HUES6 (cell line): Measurements from ENCODE around the gene NDUFS8.

ENCODE experiments used
- H3K27ac ChIP-seq: 2 replicates; pipeline ENCODE4 v1.7.0; 2013; ENCODE audit warnings: low read depth, mild to moderate bottlenecking, low read length, inconsistent platforms
- H3K27me3 ChIP-seq: 2 replicates; pipeline ENCODE4 v1.6.1; 2013; ENCODE audit warnings: low read length; ENCODE audit not compliant: control insufficient read depth, insufficient read depth
- H3K36me3 ChIP-seq: 2 replicates; pipeline ENCODE4 v1.6.1; 2013; ENCODE audit warnings: low read length; ENCODE audit not compliant: control insufficient read depth, insufficient read depth
- H3K4me1 ChIP-seq: 2 replicates; pipeline ENCODE4 v1.6.1; 2013; ENCODE audit warnings: low read length; ENCODE audit not compliant: control insufficient read depth, insufficient read depth
- H3K4me3 ChIP-seq: 2 replicates; pipeline ENCODE4 v1.5.1; 2013; ENCODE audit warnings: low read depth, low read length
- H3K9ac ChIP-seq: one replicate; pipeline ENCODE4 v1.6.1; 2013; ENCODE audit warnings: mild to moderate bottlenecking, low read length
- H3K9me3 ChIP-seq: 2 replicates; pipeline ENCODE4 v1.6.1; 2013; ENCODE audit warnings: low read depth, low read length; ENCODE audit not compliant: control insufficient read depth, insufficient read depth

The NDUFS8 gene

DNA sequence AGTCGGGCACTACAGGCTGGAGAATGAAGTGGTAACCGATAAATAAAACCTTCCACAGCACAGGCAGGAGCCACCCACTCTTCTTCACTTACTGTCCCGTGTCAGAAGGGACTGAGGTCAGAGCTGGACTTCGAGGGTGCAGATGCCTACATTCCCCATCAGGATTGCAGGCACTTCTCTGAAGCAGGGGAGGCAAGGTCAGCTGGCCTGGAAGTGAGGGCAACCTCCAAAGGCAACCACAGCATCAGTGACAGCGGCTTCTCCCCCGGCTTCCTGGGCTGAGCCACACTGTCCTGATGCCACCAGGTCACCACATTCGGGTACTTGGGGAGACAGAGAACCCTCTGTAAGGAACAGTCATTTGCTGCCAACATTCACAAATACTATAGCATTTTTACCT is 31.0 kb downstream of the NDUFS8 start:
- H3K27me3 ChIP-seq = no peaks in the 10 kb centered on the region
- peaks cover 83% of the 10 kb centered on the region for H3K36me3 ChIP-seq
- H3K9ac ChIP-seq = no peak overlapping the region
- H3K4me3 ChIP-seq = no peak overlapping the region
- no peak overlapping the region for H3K27ac ChIP-seq
- no peaks in the 10 kb centered on the region for H3K4me1 ChIP-seq
- H3K9me3 ChIP-seq = no peaks in the 10 kb centered on the region

DNA sequence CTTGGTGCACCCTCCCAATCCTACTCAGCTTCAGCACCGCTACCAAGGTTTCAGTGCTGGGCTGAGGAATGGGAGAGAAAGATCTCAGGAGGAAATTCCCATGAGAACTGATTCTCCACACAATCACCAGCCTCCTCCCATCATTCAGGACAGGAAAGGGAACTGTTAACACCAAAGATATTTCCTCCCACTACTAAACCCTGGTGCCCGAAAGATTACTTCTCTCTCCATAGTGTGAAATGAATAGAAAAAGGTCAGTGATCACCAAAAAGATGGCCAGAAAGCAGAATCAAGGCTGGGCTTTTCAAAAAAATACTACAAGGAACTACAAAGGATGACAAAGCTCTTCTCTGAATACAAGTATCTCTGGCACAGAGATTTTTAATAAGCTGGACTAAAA is 34.4 kb downstream of the NDUFS8 start:
- Histone ChIP-seq H3K4me1 (no peaks in the 10 kb centered on the region), H3K4me3 (no peak overlapping the region), H3K36me3 (peaks cover 94% of the 10 kb centered on the region), H3K9ac (no peak overlapping the region), H3K9me3 (no peaks in the 10 kb centered on the region), H3K27ac (no peak overlapping the region), H3K27me3 (no peaks in the 10 kb centered on the region)

DNA sequence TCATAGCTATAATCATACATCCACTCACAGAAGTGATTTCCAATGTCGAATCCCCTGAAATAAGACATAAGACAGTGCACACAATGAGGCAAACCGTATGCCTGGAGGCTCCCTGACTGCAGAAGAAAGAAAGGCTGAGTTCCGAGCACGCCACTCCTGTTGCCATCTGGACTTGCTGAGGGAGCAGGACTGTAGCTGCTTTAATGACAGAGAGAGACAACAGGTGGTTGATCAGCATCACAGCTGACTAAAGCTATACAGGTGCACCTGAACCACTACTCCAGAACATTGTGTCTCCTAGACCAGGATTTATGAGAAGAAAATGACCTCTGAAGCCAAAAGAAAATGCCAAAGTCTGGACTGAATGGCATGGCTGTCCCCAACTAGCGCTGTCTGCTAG is 35.4 kb downstream of the NDUFS8 start:
- no peak overlapping the region for H3K4me3 ChIP-seq
- H3K27me3 ChIP-seq = no peaks in the 10 kb centered on the region
- H3K4me1 ChIP-seq = no peaks in the 10 kb centered on the region
- H3K9ac ChIP-seq = no peak overlapping the region
- peaks cover 97% of the 10 kb centered on the region for H3K36me3 ChIP-seq
- no peaks in the 10 kb centered on the region for H3K9me3 ChIP-seq
- no peak overlapping the region for H3K27ac ChIP-seq

DNA sequence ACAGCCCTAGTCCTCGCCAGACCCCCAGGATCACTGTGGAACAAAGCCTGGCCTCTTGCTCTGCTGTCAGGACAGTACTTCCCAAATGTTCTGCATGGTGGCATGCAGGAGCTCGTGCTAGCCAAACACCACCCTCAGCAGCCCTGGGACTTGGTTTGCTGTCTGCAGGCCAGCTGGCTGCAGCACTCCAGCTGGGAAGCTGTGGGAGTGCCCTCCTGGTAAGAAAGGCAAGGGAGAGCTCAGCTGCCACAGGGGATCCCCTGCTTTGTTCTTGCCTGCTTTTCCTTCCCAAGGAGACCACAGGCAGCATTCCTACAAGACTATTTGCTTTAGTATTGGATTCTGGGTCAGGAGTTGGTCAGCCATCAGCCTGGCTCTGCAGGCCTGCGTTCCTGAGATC is 36.3 kb downstream of the NDUFS8 start:
- no peak overlapping the region for H3K9ac ChIP-seq
- H3K4me3 ChIP-seq = no peak overlapping the region
- no peaks in the 10 kb centered on the region for H3K27me3 ChIP-seq

DNA sequence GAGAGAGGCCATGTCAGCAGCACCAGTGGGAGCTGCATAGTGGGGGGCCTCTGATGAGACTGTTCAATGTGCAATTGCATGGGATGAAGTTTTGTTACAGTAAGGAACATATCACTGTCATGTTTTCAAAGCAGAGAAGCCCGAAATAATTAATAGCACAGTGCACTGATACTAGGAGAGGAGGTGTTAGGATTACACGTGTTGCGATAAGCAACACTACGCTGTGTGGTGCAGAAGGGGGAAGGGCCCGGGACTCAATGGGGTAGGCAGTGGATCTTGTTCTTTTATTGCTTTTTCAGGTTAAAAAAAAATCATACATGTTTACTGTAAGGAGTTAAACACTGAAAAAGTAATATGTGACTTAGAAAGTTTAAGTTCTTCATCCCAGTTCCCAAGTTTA is 37.5 kb downstream of the NDUFS8 start:
- H3K4me3 ChIP-seq = no peak overlapping the region
- no peaks in the 10 kb centered on the region for H3K9me3 ChIP-seq
- no peaks in the 10 kb centered on the region for H3K27me3 ChIP-seq
- no peak overlapping the region for H3K9ac ChIP-seq
- H3K4me1 ChIP-seq = no peaks in the 10 kb centered on the region
- H3K27ac ChIP-seq = no peak overlapping the region
- H3K36me3 ChIP-seq = peaks cover 98% of the 10 kb centered on the region

More for the DNA sequence above, 36.3 kb downstream of the NDUFS8 start:
- H3K9me3 ChIP-seq = no peaks in the 10 kb centered on the region
- H3K27ac ChIP-seq = no peak overlapping the region
- H3K4me1 ChIP-seq = no peaks in the 10 kb centered on the region
- H3K36me3 ChIP-seq = peaks cover 98% of the 10 kb centered on the region

DNA sequence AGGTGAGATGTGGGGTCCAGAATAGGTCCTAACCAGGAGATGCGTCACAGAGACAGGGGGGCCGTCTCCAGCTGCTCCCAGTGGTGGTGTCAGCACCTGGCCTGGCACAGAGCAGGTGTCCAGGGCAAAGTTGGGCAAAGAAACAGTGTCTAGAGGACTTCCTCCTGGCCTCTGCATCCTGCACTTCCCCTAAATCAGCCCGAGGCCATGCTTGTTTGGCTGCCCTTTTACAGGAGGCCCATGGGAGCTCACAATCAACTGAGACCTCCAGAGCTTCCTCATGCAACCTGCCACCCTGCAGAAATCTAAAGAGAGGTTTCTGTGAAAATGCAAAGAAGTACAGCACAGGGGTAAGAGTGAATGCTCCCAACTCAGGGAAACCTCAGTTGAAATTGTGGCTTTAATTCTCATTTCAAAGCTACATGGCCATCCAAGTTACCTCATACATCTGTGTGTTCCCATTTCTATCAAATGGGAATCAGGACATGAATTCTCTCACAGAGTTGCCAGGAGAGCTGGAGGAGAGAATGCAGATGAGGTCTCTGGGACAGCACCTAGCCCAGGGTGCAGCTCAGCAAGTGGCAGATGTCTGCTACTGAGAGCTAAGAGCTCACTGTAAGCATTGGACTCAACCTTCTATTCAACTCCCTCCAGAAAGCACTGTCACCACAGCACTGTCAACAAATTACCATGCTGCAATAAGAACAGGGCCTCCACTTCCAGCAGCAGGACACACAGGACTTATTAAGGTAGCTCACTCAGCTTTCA is 41.0 kb downstream of the NDUFS8 start:
- Histone ChIP-seq H3K9me3 (no peaks in the 10 kb centered on the region), H3K27ac (no peak overlapping the region), H3K27me3 (no peaks in the 10 kb centered on the region), H3K4me1 (no peaks in the 10 kb centered on the region), H3K9ac (no peak overlapping the region), H3K4me3 (no peak overlapping the region), H3K36me3 (peaks cover 90% of the 10 kb centered on the region)

DNA sequence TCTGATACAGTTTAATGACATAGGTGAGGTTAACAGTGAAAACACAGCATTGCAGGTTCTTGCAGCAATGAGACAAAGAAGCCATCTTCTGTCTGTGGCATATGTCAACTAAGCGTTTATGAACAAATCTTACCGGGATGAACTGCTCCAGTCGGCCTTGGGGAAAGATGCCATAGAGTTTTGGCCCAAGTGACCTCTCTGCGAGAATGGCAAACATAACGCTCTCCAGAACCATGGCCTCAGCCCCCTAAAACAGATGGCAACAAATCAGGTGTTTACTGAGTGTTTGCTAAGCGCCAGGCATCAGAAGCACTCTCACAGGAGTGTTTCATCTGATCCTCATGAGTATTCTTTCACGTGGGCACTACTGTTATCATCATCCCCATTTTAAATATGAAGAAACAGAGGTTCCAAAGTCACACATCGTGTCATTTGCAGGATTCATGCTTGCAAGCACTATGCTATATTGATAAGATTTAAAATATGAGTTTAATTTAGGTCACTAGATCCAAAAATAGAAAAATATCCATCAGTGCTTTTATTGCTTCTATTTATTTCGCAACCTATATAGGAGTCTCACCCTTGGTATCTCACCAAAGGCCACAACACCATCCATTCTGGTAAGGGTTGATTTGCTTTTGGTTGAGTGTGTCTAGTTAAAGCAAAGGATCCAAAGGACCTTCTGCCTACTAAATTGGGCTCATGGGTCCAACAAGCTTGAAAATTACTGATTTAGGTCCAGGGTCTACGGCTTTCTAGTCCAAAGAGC is 44.3 kb downstream of the NDUFS8 start:
- Histone ChIP-seq H3K4me3 (no peak overlapping the region), H3K4me1 (no peaks in the 10 kb centered on the region), H3K27ac (no peak overlapping the region), H3K27me3 (no peaks in the 10 kb centered on the region), H3K9me3 (no peaks in the 10 kb centered on the region), H3K36me3 (peaks cover 83% of the 10 kb centered on the region), H3K9ac (no peak overlapping the region)

DNA sequence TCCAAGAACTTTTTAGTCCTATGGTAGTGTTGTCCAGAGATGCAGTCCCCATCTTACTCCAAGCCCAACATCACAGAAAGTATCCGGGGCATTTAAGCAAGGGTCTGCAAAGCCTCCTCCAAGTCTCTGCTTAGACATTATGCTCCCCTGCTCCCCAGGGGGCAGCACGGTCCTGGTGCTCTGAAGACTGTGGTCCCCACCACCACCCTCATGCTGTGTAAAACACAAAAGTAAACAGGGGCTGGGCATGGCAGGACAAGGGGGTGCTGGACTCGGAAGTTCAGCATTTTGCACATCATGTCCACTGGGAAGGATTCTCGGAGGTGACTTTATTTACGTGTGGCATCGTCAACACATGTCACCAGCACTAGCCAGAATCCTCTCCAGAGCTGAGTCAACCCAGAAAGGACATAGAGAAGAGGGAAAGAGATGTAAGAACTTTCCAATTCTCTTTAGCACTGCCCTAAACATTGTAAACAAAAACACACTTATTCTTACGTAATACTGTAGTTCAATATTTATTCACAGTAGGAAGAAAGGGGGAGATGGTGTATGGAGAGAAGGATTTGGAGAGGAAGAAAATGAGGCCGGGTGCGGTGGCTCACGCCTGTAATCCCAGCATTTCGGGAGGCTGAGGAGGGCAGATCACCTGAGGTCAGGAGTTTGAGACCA is 46.0 kb downstream of the NDUFS8 start:
- H3K27ac ChIP-seq = 0 out of 2 replicates have a peak overlapping the region, but pooled peaks have one; percentile 16
- no peak overlapping the region for H3K4me3 ChIP-seq
- no peaks in the 10 kb centered on the region for H3K4me1 ChIP-seq
- H3K27me3 ChIP-seq = no peaks in the 10 kb centered on the region
- H3K36me3 ChIP-seq = peaks cover 82% of the 10 kb centered on the region
- no peaks in the 10 kb centered on the region for H3K9me3 ChIP-seq
- no peak overlapping the region for H3K9ac ChIP-seq

DNA sequence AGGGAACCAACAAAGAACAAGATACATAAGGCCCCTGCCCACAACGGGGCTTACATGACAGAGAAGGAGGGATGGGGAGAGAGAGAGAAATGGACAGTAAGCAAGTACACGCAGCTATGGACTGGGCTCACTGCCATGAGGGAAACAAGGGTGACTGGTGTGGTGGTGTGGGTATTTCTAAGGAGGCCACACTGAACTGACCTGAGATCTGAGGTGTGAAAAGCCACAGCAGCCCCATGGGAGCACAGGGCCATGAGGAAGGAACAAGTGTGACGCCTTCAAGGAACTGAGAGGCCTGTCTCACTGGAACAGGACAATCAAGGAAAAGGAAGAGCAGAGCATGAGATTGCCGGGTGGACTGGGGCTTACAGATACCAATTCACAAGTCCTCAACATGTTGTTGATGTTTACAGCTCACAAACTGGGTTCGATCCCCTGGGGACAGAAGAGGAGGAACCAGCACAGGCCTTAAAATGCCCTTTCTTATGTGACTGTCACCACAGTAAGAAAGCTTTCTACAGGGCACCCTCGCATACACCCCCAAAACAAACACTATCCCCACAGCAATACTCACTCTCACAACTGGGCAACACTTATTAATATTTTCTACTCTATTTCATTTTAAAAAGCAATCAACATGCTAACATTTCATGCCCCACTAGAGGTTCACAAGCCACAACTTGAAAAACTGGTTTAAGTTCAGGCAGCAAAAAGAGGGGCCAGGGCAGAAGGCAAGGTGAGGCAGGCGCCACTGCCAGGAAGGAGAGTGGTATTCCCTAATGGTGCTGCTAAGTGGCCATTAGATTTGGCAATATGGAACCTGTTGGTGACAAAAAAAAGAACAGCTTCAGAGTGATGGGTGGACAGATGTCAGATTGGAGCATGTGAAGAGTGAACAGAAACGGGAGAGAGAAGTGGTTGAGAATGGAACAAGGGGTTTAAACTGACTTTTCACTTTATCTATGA is 47.4 kb downstream of the NDUFS8 start:
- no peaks in the 10 kb centered on the region for H3K9me3 ChIP-seq
- H3K4me1 ChIP-seq = no peaks in the 10 kb centered on the region
- no peaks in the 10 kb centered on the region for H3K27me3 ChIP-seq
- peaks cover 74% of the 10 kb centered on the region for H3K36me3 ChIP-seq
- H3K4me3 ChIP-seq = no peak overlapping the region
- H3K9ac ChIP-seq = no peak overlapping the region
- no peak overlapping the region for H3K27ac ChIP-seq

DNA sequence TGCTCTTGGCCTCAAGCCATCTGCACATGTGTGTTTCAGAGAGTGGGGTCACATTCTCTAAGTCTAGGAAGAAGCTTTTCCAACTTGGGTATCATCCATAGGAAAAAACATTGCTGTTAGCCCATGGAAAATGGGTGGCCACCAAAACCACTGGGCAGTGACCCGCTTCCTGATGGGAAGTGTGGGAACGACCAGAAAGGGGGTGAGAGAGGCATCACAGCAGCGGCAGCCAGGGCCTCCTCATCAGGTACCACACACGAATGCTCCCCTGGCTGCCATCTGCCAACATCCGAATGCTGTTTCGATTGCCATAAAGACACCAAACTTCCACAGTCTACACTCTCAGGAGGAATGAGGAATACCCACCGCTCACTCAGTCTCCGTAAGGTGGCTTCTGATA is 50.4 kb downstream of the NDUFS8 start:
- no peaks in the 10 kb centered on the region for H3K9me3 ChIP-seq
- H3K4me1 ChIP-seq = no peaks in the 10 kb centered on the region
- H3K27ac ChIP-seq = no peak overlapping the region
- no peak overlapping the region for H3K9ac ChIP-seq
- H3K27me3 ChIP-seq = no peaks in the 10 kb centered on the region
- H3K4me3 ChIP-seq = no peak overlapping the region
- H3K36me3 ChIP-seq = peaks cover 54% of the 10 kb centered on the region
